ENCODE results near the gene ZNF175. TPM values are rescaled to one million over a fixed set of nuclear protein-coding genes. Genes with fewer than 3 reads are reported as not detected.

Gene ZNF175
- total and polyA plus RNA-seq, 10 of the 15 experiments (the other 5 are each of a cell fraction or from before 2014, with no cell fraction given) = 1.5 to 12.0 (median 4.1) TPM

DNA sequence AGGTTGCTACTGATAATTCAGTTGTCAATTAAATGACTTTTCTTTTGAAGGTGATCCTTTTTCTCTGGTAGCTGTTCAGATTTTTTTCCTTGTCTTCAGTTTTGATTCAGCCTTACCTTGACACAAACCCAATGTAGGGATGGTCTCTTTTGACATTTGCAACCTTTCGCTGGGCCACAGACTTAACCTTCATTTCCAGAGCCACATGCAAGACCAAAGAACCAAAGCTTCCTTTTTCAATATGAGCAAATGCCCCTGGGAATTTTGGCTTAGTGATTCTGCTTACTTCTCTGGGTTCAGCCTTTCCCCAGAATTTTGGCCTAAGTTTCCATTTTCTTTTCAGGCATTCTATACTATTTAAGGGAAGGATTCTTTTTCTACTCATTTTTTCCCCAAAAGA lies 39.5 kb downstream of the ZNF175 start (continued):
- no peak for TF ChIP-seq HSF1 (IDR thresholded peaks at IDR 0.05; ENCODE audit: low read depth, low read length)

- Histone ChIP-seq H3K9me3 (replicated peaks; ENCODE audit: control insufficient read depth, insufficient read depth, low read length) (peaks cover 7% of the 10 kb centered on the region; the same call in 2 of the 3 replicates), H3K4me1 (ENCODE audit: control insufficient read depth, insufficient read depth, low read length) (peaks cover 6% of the 10 kb centered on the region), H3K27me3 (replicated peaks in 1 of 2; ENCODE audit: control insufficient read depth in 2 of 2, insufficient read depth in 2 of 2, low read length in 1 of 2) (no peaks in the 10 kb centered on the region; a peak in 1 of 4 replicates), H4K20me1 (ENCODE audit: control insufficient read depth, insufficient read depth) (no peaks in the 10 kb centered on the region), H2AFZ (ENCODE audit: control insufficient read depth, low read depth, low read length) (no peak overlapping the region), H3K36me3 (ENCODE audit: control insufficient read depth in 2 of 2, insufficient read depth in 2 of 2, low read length in 1 of 2) (no peaks in the 10 kb centered on the region), H3K27ac (ENCODE audit: control insufficient read depth, insufficient read depth) (no peak overlapping the region), H3K79me2 (ENCODE audit: control insufficient read depth, insufficient read depth, low read length) (no peaks in the 10 kb centered on the region), H3K4me3 (no peak overlapping the region), H3K9ac (ENCODE audit: control insufficient read depth, insufficient read depth, low read length) (no peak overlapping the region), H3K4me2 (ENCODE audit: control insufficient read depth, insufficient read depth) (no peak overlapping the region)
- CTCF ChIA-PET = interaction anchor here (0.6 to 1.7 kb wide), 4 partner anchors 42 to 693 kb away, joined by 3 to 7 read pairs (median 4); no protein-coding TSS in a partner anchor
- no TSS peak for BruUV-seq (replicated peaks)
- TF ChIP-seq MTA3 (IDR thresholded peaks at IDR 0.05; ENCODE audit: borderline replicate concordance, low read length) = no peak
- TF ChIP-seq RUNX3 (IDR thresholded peaks at IDR 0.05; ENCODE audit: low read length) = no peak
- no peak for TF ChIP-seq MTA2 (IDR thresholded peaks at IDR 0.05; ENCODE audit: low read depth)
- no peak for TF ChIP-seq ESRRA (IDR thresholded peaks at IDR 0.05; ENCODE audit: low read length)
- no peak for TF ChIP-seq BMI1 (IDR thresholded peaks at IDR 0.05; ENCODE audit: borderline replicate concordance)
- TF ChIP-seq, protein P1, sequence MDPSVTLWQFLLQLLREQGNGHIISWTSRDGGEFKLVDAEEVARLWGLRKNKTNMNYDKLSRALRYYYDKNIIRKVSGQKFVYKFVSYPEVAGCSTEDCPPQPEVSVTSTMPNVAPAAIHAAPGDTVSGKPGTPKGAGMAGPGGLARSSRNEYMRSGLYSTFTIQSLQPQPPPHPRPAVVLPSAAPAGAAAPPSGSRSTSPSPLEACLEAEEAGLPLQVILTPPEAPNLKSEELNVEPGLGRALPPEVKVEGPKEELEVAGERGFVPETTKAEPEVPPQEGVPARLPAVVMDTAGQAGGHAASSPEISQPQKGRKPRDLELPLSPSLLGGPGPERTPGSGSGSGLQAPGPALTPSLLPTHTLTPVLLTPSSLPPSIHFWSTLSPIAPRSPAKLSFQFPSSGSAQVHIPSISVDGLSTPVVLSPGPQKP (IDR thresholded peaks at IDR 0.05; ENCODE audit: low read depth, low read length) = no peak
- no peak for TF ChIP-seq HDGF (IDR thresholded peaks at IDR 0.05)
- no peak for TF ChIP-seq BCL11A (IDR thresholded peaks at IDR 0.05; ENCODE audit: low read depth, low read length)
- TF ChIP-seq PML (IDR thresholded peaks at IDR 0.05; ENCODE audit: low read length) = no peak
- no peak for TF ChIP-seq PAX8 (IDR thresholded peaks at IDR 0.05)
- TF ChIP-seq ZNF24 (IDR thresholded peaks at IDR 0.05) = no peak
- TF ChIP-seq GABPA (IDR thresholded peaks at IDR 0.05; ENCODE audit: low read depth) = no peak
- no peak for TF ChIP-seq POLR2AphosphoS5 (IDR thresholded peaks at IDR 0.05; ENCODE audit: low read length)
- TF ChIP-seq HDAC2 (IDR thresholded peaks at IDR 0.05) = no peak
- TF ChIP-seq SP1 (IDR thresholded peaks at IDR 0.05; ENCODE audit: low read depth, low read length) = no peak
- TF ChIP-seq CREM (IDR thresholded peaks at IDR 0.05; ENCODE audit: low read depth) = no peak
- no peak for TF ChIP-seq REST (IDR thresholded peaks at IDR 0.05; ENCODE audit: low read depth, low read length)
- TF ChIP-seq ZNF217 (IDR thresholded peaks at IDR 0.05) = no peak
- no peak for TF ChIP-seq KLF5 (IDR thresholded peaks at IDR 0.05; ENCODE audit: partially characterized antibody)
- no peak for TF ChIP-seq RELA (IDR thresholded peaks at IDR 0.05; ENCODE audit: borderline replicate concordance, partially characterized antibody)
- RAD21 ChIA-PET (ENCODE audit: unreplicated experiment) = interaction anchor here (0.6 to 2.1 kb wide), 3 partner anchors 9 to 1058 kb away, joined by 3 to 6 read pairs (median 5); no protein-coding TSS in a partner anchor
- WGBS (ENCODE audit: insufficient coverage, insufficient replicate concordance, low lambda C conversion rate, missing lambda C conversion rate) = 23% methylated on average over 5 of the region's 5 CpGs
- POLR2A ChIA-PET = interaction anchor here (0.5 kb wide), 1 partner anchor 990 kb away, joined by 4 read pairs; no protein-coding TSS in a partner anchor
- in situ Hi-C loops (cut with MboI) (no loop called here), intact Hi-C loops (cut with micrococcal nuclease; ENCODE audit: unreplicated experiment) (no loop called here)
- DNase-seq (ENCODE audit: low read depth, low spot score) (no peak), FAIRE-seq (no peak), ATAC-seq (no peak)
- SMC1A ChIA-PET (ENCODE audit: uncharacterized antibody, unreplicated experiment) = interaction anchor here (1.4 to 1.7 kb wide), 3 partner anchors 12 to 42 kb away, joined by 4 to 5 read pairs (median 4); no protein-coding TSS in a partner anchor
Measured at GRCh38 chr19:51614789-51615188, 43.7 kb downstream of the ZNF175 start.
